ENCODE data around the gene STK10.
A peak's percentile ranks its signal among the peaks of the same experiment; 100 is the strongest.
"Not testable (repeated sequence)": the region's sequence is repeated elsewhere in the genome, so short reads cannot be mapped to it uniquely, and the experiment has no call there.

The STK10 gene

DNA sequence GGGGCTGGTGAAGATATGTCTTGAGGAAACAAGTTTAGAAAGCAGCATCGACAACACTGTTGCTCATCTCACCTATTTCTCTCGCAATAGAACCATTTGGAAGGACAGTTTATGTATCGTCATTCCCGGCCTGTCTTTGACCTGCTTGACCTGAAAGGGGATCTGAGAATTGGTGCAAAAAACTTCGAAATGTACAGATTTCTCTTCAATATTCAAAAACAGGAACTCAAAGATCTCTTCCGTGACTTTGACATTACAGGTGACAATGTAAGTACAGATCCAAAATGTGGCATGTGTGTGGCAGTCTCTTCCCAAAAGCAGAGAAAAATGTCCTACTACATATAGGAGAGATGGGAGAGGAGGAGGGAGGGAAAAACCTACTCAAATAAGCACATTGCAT lies 12.5 kb upstream of the STK10 start:
- no peak overlapping the region for H3K27ac ChIP-seq (replicated peaks)
- H3K27me3 ChIP-seq (ENCODE audit: insufficient read depth, poor library complexity, severe bottlenecking) = no peaks in the 10 kb centered on the region
- H3K4me3 ChIP-seq (replicated peaks; ENCODE audit: insufficient read depth, low read length) = no peak overlapping the region
- DNase-seq (ENCODE audit: low read depth in 1 of 2, low spot score in 1 of 2) = no peak
- TF ChIP-seq GABPA (IDR thresholded peaks at IDR 0.05; ENCODE audit: low read depth) = no peak
- TF ChIP-seq SPI1 (IDR thresholded peaks at IDR 0.05; ENCODE audit: borderline replicate concordance, low read depth) = peak; percentile 48; the same call in 1 of the 2 replicates

DNA sequence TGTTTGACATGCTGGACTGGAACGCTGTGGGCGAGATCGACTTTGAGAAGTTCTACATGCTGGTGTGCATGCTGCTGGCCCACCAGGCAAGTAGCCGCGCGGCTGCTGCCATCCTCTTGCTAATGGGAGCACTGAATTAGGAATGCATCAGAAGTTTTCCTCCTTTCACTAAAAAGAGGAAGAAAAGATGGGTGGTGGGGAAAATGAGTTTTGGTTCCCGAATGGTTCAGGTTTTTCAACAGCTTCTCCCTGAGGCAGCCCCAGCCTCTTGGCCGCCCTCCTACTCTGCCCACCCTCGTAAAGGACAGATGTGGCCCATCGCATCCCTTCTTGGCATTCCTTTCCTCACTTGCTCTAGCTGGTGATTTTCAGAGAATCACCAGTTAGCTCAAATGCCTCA lies 11.4 kb upstream of the STK10 start:
- H3K27me3 ChIP-seq (ENCODE audit: insufficient read depth, poor library complexity, severe bottlenecking) = no peaks in the 10 kb centered on the region
- no peak for DNase-seq (ENCODE audit: low read depth in 1 of 2, low spot score in 1 of 2)
- no peak overlapping the region for H3K27ac ChIP-seq (replicated peaks)
- no peak for TF ChIP-seq SPI1 (IDR thresholded peaks at IDR 0.05; ENCODE audit: borderline replicate concordance, low read depth)
- TF ChIP-seq, protein P1, sequence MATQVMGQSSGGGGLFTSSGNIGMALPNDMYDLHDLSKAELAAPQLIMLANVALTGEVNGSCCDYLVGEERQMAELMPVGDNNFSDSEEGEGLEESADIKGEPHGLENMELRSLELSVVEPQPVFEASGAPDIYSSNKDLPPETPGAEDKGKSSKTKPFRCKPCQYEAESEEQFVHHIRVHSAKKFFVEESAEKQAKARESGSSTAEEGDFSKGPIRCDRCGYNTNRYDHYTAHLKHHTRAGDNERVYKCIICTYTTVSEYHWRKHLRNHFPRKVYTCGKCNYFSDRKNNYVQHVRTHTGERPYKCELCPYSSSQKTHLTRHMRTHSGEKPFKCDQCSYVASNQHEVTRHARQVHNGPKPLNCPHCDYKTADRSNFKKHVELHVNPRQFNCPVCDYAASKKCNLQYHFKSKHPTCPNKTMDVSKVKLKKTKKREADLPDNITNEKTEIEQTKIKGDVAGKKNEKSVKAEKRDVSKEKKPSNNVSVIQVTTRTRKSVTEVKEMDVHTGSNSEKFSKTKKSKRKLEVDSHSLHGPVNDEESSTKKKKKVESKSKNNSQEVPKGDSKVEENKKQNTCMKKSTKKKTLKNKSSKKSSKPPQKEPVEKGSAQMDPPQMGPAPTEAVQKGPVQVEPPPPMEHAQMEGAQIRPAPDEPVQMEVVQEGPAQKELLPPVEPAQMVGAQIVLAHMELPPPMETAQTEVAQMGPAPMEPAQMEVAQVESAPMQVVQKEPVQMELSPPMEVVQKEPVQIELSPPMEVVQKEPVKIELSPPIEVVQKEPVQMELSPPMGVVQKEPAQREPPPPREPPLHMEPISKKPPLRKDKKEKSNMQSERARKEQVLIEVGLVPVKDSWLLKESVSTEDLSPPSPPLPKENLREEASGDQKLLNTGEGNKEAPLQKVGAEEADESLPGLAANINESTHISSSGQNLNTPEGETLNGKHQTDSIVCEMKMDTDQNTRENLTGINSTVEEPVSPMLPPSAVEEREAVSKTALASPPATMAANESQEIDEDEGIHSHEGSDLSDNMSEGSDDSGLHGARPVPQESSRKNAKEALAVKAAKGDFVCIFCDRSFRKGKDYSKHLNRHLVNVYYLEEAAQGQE (IDR thresholded peaks at IDR 0.05; ENCODE audit: insufficient replicate concordance, low read depth) = no peak
- TF ChIP-seq, protein P2, sequence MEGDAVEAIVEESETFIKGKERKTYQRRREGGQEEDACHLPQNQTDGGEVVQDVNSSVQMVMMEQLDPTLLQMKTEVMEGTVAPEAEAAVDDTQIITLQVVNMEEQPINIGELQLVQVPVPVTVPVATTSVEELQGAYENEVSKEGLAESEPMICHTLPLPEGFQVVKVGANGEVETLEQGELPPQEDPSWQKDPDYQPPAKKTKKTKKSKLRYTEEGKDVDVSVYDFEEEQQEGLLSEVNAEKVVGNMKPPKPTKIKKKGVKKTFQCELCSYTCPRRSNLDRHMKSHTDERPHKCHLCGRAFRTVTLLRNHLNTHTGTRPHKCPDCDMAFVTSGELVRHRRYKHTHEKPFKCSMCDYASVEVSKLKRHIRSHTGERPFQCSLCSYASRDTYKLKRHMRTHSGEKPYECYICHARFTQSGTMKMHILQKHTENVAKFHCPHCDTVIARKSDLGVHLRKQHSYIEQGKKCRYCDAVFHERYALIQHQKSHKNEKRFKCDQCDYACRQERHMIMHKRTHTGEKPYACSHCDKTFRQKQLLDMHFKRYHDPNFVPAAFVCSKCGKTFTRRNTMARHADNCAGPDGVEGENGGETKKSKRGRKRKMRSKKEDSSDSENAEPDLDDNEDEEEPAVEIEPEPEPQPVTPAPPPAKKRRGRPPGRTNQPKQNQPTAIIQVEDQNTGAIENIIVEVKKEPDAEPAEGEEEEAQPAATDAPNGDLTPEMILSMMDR (IDR thresholded peaks at IDR 0.05; ENCODE audit: insufficient read depth, low read length) = no peak
- no peak for TF ChIP-seq GABPA (IDR thresholded peaks at IDR 0.05; ENCODE audit: low read depth)
- no peak for TF ChIP-seq POLR2AphosphoS5 (IDR thresholded peaks at IDR 0.05; ENCODE audit: low read depth)
- H3K4me3 ChIP-seq (replicated peaks; ENCODE audit: insufficient read depth, low read length) = no peak overlapping the region

DNA sequence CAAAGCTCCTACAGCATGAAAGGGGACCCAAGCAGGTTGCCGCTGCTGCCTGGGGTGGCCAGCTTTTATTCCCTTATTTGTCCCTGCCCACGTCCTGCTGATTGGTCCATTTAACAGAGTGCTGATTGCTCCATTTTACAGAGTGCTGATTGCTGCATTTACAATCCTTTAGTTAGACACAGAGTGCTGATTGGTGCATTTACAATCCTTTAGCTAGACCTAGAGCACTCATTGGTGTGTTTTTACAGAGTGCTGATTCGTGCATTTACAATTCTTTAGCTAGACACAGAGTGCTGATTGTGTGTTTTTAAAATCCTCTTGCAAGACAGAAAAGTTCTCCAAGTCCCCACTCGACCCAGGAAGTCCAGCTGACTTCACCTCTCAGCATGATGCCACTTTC lies 9.8 kb upstream of the STK10 start:
- not testable (repeated sequence) for H3K27me3 ChIP-seq (ENCODE audit: insufficient read depth, poor library complexity, severe bottlenecking); DNase-seq (ENCODE audit: low read depth in 1 of 2, low spot score in 1 of 2); H3K4me3 ChIP-seq (replicated peaks; ENCODE audit: insufficient read depth, low read length); H3K27ac ChIP-seq (replicated peaks)

DNA sequence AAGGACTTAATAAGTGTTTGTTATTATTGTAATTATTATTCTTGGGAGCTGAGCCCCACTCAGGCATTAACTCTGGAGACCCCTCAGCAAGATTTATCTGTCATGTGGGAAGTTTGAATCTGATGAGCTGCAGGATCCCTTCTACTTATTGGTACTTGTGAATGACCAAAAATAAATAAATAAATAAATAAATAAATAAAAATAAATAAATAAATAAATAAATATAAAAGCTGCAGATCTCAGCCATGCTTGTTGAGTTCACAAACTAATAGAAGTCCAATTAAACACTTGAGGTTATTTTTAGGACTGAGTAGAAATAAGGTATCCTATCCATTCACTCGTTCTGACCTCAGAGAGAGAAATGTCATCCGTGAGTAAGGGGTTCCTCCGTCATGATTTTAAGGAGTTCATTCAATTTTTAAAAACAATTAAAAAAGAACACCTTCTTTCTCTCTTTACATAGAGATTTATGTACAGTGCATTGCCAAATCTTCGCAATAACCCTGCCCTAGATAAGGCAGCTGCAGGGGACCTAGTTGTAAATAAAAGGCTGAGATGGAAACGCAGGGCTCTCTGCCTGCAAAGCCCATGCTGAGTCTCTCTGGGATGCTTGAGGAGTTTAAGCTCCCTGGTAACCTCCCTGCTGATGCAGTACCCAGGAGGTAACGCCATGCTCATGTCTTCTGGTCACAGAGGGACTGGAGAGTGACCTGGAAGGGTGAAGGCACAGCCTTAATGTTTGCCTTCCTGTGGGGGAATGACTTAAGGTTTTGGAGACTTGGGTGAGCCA lies 7.2 kb upstream of the STK10 start:
- DNase-seq (ENCODE audit: low read depth in 1 of 2, low spot score in 1 of 2) = no peak
- Histone ChIP-seq H3K27me3 (ENCODE audit: insufficient read depth, poor library complexity, severe bottlenecking) (no peaks in the 10 kb centered on the region), H3K27ac (replicated peaks) (no peak overlapping the region), H3K4me3 (replicated peaks; ENCODE audit: insufficient read depth, low read length) (no peak overlapping the region)
- no peak for TF ChIP-seq SPI1 (IDR thresholded peaks at IDR 0.05; ENCODE audit: borderline replicate concordance, low read depth)
- TF ChIP-seq, protein P1 (IDR thresholded peaks at IDR 0.05; ENCODE audit: insufficient replicate concordance, low read depth) = no peak
- no peak for TF ChIP-seq POLR2AphosphoS5 (IDR thresholded peaks at IDR 0.05; ENCODE audit: low read depth)
- no peak for TF ChIP-seq GABPA (IDR thresholded peaks at IDR 0.05; ENCODE audit: low read depth)
- TF ChIP-seq, protein P2 (IDR thresholded peaks at IDR 0.05; ENCODE audit: insufficient read depth, low read length) = no peak

DNA sequence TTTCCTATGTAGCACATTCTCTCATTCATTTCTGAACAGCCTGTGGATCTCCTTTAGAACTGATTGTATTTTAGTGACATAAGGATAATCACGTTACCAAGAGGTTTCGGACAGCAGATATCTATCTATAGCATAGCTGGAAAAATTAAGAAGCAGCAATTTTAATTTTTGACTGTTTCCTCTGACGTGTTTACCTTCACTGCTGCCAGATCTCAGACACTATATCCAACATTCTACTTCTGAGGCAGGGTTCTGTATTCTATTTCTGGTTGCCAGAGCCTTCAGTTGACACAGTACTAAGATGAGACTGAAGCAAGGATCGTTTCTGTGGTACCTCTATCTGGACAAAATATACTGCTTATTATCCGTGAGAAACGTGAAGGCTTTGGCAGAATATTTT lies 5.8 kb upstream of the STK10 start, which contains the start of gene EFCAB9:
TSS of gene EFCAB9 (plus strand) at position 301 of the 400 bp plus-strand sequence. CDS start at position 302, 1 bp downstream.
- no peak for DNase-seq (ENCODE audit: low read depth in 1 of 2, low spot score in 1 of 2)
- no peaks in the 10 kb centered on the region for H3K27me3 ChIP-seq (ENCODE audit: insufficient read depth, poor library complexity, severe bottlenecking)
- H3K4me3 ChIP-seq (replicated peaks; ENCODE audit: insufficient read depth, low read length) = no peak within 1 kb of the TSS
- H3K27ac ChIP-seq (replicated peaks) = no peak within 1 kb of the TSS
- TF ChIP-seq, protein P2 (IDR thresholded peaks at IDR 0.05; ENCODE audit: insufficient read depth, low read length) = no peak
- no peak for TF ChIP-seq POLR2AphosphoS5 (IDR thresholded peaks at IDR 0.05; ENCODE audit: low read depth)
- no peak for TF ChIP-seq SPI1 (IDR thresholded peaks at IDR 0.05; ENCODE audit: borderline replicate concordance, low read depth)
- no peak for TF ChIP-seq GABPA (IDR thresholded peaks at IDR 0.05; ENCODE audit: low read depth)
- TF ChIP-seq, protein P1 (IDR thresholded peaks at IDR 0.05; ENCODE audit: insufficient replicate concordance, low read depth) = no peak
